Astrocyte (in vitro differentiated cells and primary cell): Measurements from ENCODE around the gene MFNG. TPM values are rescaled to one million over a fixed set of nuclear protein-coding genes. Genes with fewer than 3 reads are reported as not detected.

Experiments
- DNase-seq: peaks from one replicate; pipeline ENCODE4 v3.0.0-alpha.2; 2010; ENCODE audit warnings: low read depth
- FAIRE-seq: peaks from 2 replicates; lab custom pipeline; 2011; peaks lifted over from hg19 to GRCh38; lab: Jason Lieb, UNC
- H2AFZ ChIP-seq: 2 replicates; pipeline ENCODE4 v1.6.0; 2012; ENCODE audit warnings: low read depth, low read length, inconsistent platforms
- H3K27ac ChIP-seq: 2 replicates; pipeline ENCODE4 v1.5.1; 2011; ENCODE audit warnings: low read depth, low read length, inconsistent platforms
- H3K27me3 ChIP-seq: 2 replicates; pipeline ENCODE4 v1.6.0; 2011; ENCODE audit warnings: low read length, inconsistent platforms; ENCODE audit not compliant: insufficient read depth
- H3K36me3 ChIP-seq: 2 replicates; pipeline ENCODE4 v1.5.1; 2011; ENCODE audit warnings: low read length, inconsistent platforms; ENCODE audit not compliant: insufficient read depth
- H3K4me1 ChIP-seq: 2 replicates; pipeline ENCODE4 v1.5.1; 2011; ENCODE audit warnings: low read length, inconsistent platforms; ENCODE audit not compliant: insufficient read depth
- H3K4me2 ChIP-seq: 2 replicates; pipeline ENCODE4 v1.6.0; 2012; ENCODE audit warnings: low read length, inconsistent platforms
- H3K4me3 ChIP-seq: 2 replicates; pipeline ENCODE4 v1.5.1; 2011; ENCODE audit warnings: low read depth, mild to moderate bottlenecking, low read length, inconsistent platforms; ENCODE audit not compliant: insufficient read depth
- H3K79me2 ChIP-seq: 2 replicates; pipeline ENCODE4 v1.6.0; 2012; ENCODE audit warnings: mild to moderate bottlenecking, low read length, inconsistent platforms; ENCODE audit not compliant: insufficient read depth
- H3K9ac ChIP-seq: 2 replicates; pipeline ENCODE4 v1.6.0; 2012; ENCODE audit warnings: mild to moderate bottlenecking, low read length, inconsistent platforms
- H3K9me3 ChIP-seq: 2 replicates; pipeline ENCODE4 v1.5.1; 2012; ENCODE audit warnings: low read depth, mild to moderate bottlenecking, low read length, inconsistent platforms; ENCODE audit not compliant: insufficient read depth
- H4K20me1 ChIP-seq: 2 replicates; pipeline ENCODE4 v1.6.0; 2012; ENCODE audit warnings: low read length, inconsistent platforms; ENCODE audit not compliant: insufficient read depth
- H3K27ac Mint-ChIP-seq: one replicate; pipeline ENCODE4 v1.8.0; 2021; ENCODE audit warnings: mild to moderate bottlenecking, mixed read lengths; ENCODE audit not compliant: unreplicated experiment
- H3K27me3 Mint-ChIP-seq: one replicate; pipeline ENCODE4 v1.8.0; 2021; ENCODE audit warnings: low read depth, mixed read lengths; ENCODE audit not compliant: unreplicated experiment
- H3K36me3 Mint-ChIP-seq: one replicate; pipeline ENCODE4 v1.8.0; 2021; ENCODE audit warnings: low read depth, mixed read lengths; ENCODE audit not compliant: unreplicated experiment
- H3K4me1 Mint-ChIP-seq: one replicate; pipeline ENCODE4 v1.8.0; 2021; ENCODE audit warnings: low read depth, mixed read lengths; ENCODE audit not compliant: unreplicated experiment
- H3K4me3 Mint-ChIP-seq: one replicate; pipeline ENCODE4 v1.8.0; 2021; ENCODE audit warnings: mild to moderate bottlenecking, moderate library complexity, mixed read lengths; ENCODE audit not compliant: unreplicated experiment
- H3K9me3 Mint-ChIP-seq: one replicate; pipeline ENCODE4 v1.8.0; 2021; ENCODE audit warnings: mild to moderate bottlenecking, mixed read lengths; ENCODE audit not compliant: unreplicated experiment
- CTCF ChIP-seq: IDR thresholded peaks from 2 replicates; pipeline ENCODE4 v1.5.1; 2011; ENCODE audit warnings: low read depth, mild to moderate bottlenecking, inconsistent platforms, low read length, moderate library complexity; ENCODE audit not compliant: insufficient read depth
- EZH2 ChIP-seq: IDR thresholded peaks from 2 replicates; pipeline ENCODE4 v1.6.1; 2012; ENCODE audit warnings: mild to moderate bottlenecking, low read length, inconsistent platforms; ENCODE audit not compliant: insufficient read depth
- total RNA-seq: library from RNA; stranded (reverse); gene quantifications from 2 replicates; pipeline ENCODE4 v1.2.1, GENCODE V29; 2021

The MFNG gene
- total RNA-seq, 1 donor from 2014 or later = 1.4 TPM

- H3K9ac ChIP-seq = no peak overlapping the region
- H3K9me3 ChIP-seq = no peaks in the 10 kb centered on the region
- Mint-ChIP-seq H3K9me3 (no peaks in the 10 kb centered on the region), H3K4me3 (no peak overlapping the region), H3K27me3 (peaks cover 29% of the 10 kb centered on the region), H3K27ac (no peak overlapping the region), H3K4me1 (peaks cover 8% of the 10 kb centered on the region), H3K36me3 (peaks cover 7% of the 10 kb centered on the region)
- no peaks in the 10 kb centered on the region for H4K20me1 ChIP-seq
- TF ChIP-seq CTCF (no peak), EZH2 (no peak)
- H3K79me2 ChIP-seq = no peaks in the 10 kb centered on the region
- H3K36me3 ChIP-seq = peaks cover 3% of the 10 kb centered on the region
- H3K4me2 ChIP-seq = peak overlapping the region; percentile 74
- H3K4me1 ChIP-seq = peaks cover 9% of the 10 kb centered on the region
- FAIRE-seq (no peak), DNase-seq (no peak)
- H3K27me3 ChIP-seq = no peaks in the 10 kb centered on the region
- H3K27ac ChIP-seq = no peak overlapping the region
- H3K4me3 ChIP-seq = no peak overlapping the region
- no peak overlapping the region for H2AFZ ChIP-seq
Observed at GRCh38 chr22:37485395-37486223, 575 bp downstream of the MFNG start.

DNA sequence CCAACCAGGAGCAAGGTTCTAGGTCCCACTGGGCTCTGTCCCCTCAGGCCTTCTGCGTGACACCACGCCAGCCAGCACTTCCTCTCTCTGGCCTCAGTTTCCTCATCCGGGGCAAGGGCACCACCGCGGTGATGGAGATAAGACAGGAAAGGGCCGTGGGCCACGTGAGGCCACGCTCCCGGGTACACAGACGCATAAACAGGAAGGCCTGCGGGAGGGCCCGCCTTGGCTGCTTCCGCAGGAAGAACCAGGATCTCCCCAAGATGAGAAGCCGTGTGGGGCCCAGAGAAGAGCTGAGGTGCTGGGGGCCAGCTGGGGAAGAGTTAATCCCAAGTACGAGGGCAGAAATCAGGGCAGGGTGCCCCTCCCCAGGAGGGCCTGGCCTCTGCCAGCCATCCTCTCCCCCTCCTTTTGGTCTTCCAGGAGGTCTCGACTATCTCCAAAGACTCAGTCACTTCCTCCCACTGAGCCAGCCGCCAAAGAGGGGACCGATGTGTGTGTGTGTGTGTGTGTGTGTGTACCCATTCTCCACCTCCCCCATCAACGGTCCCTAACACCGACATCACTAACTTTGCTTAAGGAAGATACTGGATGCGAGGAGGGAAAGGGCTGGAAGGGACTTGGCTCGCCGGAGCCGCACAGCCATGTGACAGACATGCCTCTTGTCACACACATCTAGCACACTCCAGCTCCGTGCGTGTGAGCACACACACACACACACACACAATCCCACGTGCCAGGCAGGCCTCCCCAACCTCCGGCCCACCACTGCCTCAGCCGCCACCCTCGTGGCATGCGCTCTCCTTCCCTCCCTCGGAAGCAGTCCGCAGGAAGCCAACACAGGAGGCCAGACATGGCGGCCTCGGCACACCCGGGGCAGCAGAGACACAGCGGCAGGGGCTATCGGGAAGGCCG is 1.4 kb downstream of the MFNG start:
- Histone ChIP-seq H2AFZ (no peak overlapping the region), H3K9me3 (no peaks in the 10 kb centered on the region), H4K20me1 (no peaks in the 10 kb centered on the region), H3K79me2 (no peaks in the 10 kb centered on the region), H3K27me3 (no peaks in the 10 kb centered on the region), H3K36me3 (peaks cover 2% of the 10 kb centered on the region), H3K27ac (no peak overlapping the region), H3K9ac (no peak overlapping the region), H3K4me2 (no peak overlapping the region), H3K4me3 (no peak overlapping the region), H3K4me1 (peaks cover 9% of the 10 kb centered on the region)
- no peak for TF ChIP-seq CTCF
- TF ChIP-seq EZH2 = no peak
- Mint-ChIP-seq H3K27me3 (peaks cover 29% of the 10 kb centered on the region), H3K9me3 (no peaks in the 10 kb centered on the region), H3K36me3 (peaks cover 4% of the 10 kb centered on the region), H3K4me3 (no peak overlapping the region), H3K27ac (no peak overlapping the region), H3K4me1 (peaks cover 8% of the 10 kb centered on the region)
- FAIRE-seq (no peak), DNase-seq (no peak)
